HCT116 (cell line): Measurements from ENCODE around the gene KIAA0825.

ENCODE experiments used
- ATF3 ChIP-seq: IDR thresholded peaks from 2 replicates; pipeline ENCODE4 v1.6.1; 2012
- CTCF ChIP-seq, 3 experiments: fragments of 200-600 bp in 1 of 3; sonication (generic) in 1 of 3; IDR thresholded peaks in 2 of 3; conservative IDR thresholded peaks in 1 of 3; 2 replicates each; pipeline ENCODE4 v1.5.1; 2012 to 2017; ENCODE audit warnings: low read depth in 2 of 3, low read length in 2 of 3, antibody characterized with exemption in 1 of 3, borderline replicate concordance in 1 of 3, control low read depth in 1 of 3, mild to moderate bottlenecking in 1 of 3, mixed read lengths in 1 of 3, mixed run types in 1 of 3, moderate library complexity in 1 of 3; ENCODE audit not compliant: insufficient read depth in 1 of 3
- FOSL1 ChIP-seq: IDR thresholded peaks from 2 replicates; pipeline ENCODE4 v1.6.1; 2012; ENCODE audit warnings: low read depth
- MAX ChIP-seq: IDR thresholded peaks from 2 replicates; pipeline ENCODE4 v1.6.1; 2012
- POLR2A ChIP-seq: IDR thresholded peaks from 2 replicates; pipeline ENCODE4 v1.7.0; 2011; ENCODE audit warnings: borderline replicate concordance; ENCODE audit not compliant: insufficient read depth, insufficient read length; ENCODE audit errors: extremely low read depth
- POLR2AphosphoS5 ChIP-seq: IDR thresholded peaks from 2 replicates; pipeline ENCODE4 v1.6.1; 2011; ENCODE audit warnings: mild to moderate bottlenecking, low read depth, low read length, moderate library complexity
- RAD21 ChIP-seq: IDR thresholded peaks from 2 replicates; pipeline ENCODE4 v1.6.1; 2012; ENCODE audit warnings: low read depth, mild to moderate bottlenecking
- SP1 ChIP-seq: IDR thresholded peaks from 2 replicates; pipeline ENCODE4 v1.6.1; 2012; ENCODE audit warnings: low read depth
- ZBTB33 ChIP-seq: IDR thresholded peaks from 2 replicates; pipeline ENCODE4 v1.6.1; 2011; ENCODE audit warnings: mild to moderate bottlenecking, low read length, moderate library complexity; ENCODE audit not compliant: insufficient replicate concordance; ENCODE audit errors: extremely low read depth
- ZNF274 ChIP-seq: fragments of 200-500 bp; sonication (Bioruptor generic); IDR thresholded peaks from 2 replicates; pipeline ENCODE4 v1.6.1; 2014; ENCODE audit warnings: mild to moderate bottlenecking, low read depth, low read length, inconsistent platforms

GRCh38 chr5:94125107-94125506, 493.3 kb downstream of the KIAA0825 start:
- TF ChIP-seq ATF3 (no peak), POLR2AphosphoS5 (no peak), CTCF (IDR thresholded peaks at IDR 0.05 in 2 of 3, conservative IDR thresholded peaks at IDR 0.05 in 1 of 3; ENCODE audit: borderline replicate concordance in 1 of 3, insufficient read depth in 1 of 3, low read depth in 2 of 3, low read length in 2 of 3) (no peak), SP1 (no peak), FOSL1 (no peak), RAD21 (no peak), ZNF274 (no peak), ZBTB33 (no peak), POLR2A (no peak), MAX (no peak)
